Thyroid gland (tissue), 4 donors: ENCODE results near the gene TAF9. TPM values are rescaled to one million over a fixed set of nuclear protein-coding genes. Genes with fewer than 3 reads are reported as not detected.

Experiments
- DNase-seq, 2 donors: peaks; one replicate each; pipeline ENCODE4 v3.0.0-alpha.2; 2019
- H3K27ac ChIP-seq, 3 donors: fragments of 200-600 bp; sonication (generic); 1 replicate in 2 of 3; 2 replicates in 1 of 3; pipeline ENCODE4 v1.5.1; 2016 to 2019; ENCODE audit warnings: mild to moderate bottlenecking in 1 of 3, moderate library complexity in 1 of 3
- H3K27me3 ChIP-seq: fragments of 200-600 bp; sonication (generic); one replicate; pipeline ENCODE4 v1.5.1; 2019
- H3K36me3 ChIP-seq, 2 donors: fragments of 200-600 bp; sonication (generic); one replicate each; pipeline ENCODE4 v1.5.1; 2016 to 2019
- H3K4me1 ChIP-seq, 2 donors: fragments of 200-600 bp; sonication (generic); one replicate each; pipeline ENCODE4 v1.5.1; 2017 to 2019
- H3K4me3 ChIP-seq, 3 donors: fragments of 200-600 bp; sonication (generic); replicated peaks in 1 of 3; 1 replicate in 2 of 3; 2 replicates in 1 of 3; pipeline ENCODE4 v1.5.1; 2016; ENCODE audit warnings: mild to moderate bottlenecking in 1 of 3
- H3K9me3 ChIP-seq: fragments of 200-600 bp; sonication (generic); one replicate; pipeline ENCODE4 v1.5.1; 2017
- CTCF ChIP-seq, 6 experiments: fragments of 200-600 bp in 3 of 6; fragments of 450-650 bp in 3 of 6; sonication (generic) in 3 of 6; IDR thresholded peaks; one replicate each; pipeline ENCODE4 v1.5.1; 2016 to 2019; ENCODE audit warnings: antibody characterized with exemption in 6 of 6, mild to moderate bottlenecking in 2 of 6, inconsistent platforms in 1 of 6, moderate library complexity in 1 of 6
- POLR2A ChIP-seq, 2 donors: fragments of 450-650 bp; IDR thresholded peaks; one replicate each; pipeline ENCODE4 v1.6.1; 2017; ENCODE audit warnings: antibody characterized with exemption in 2 of 2, mild to moderate bottlenecking in 2 of 2, moderate library complexity in 1 of 2
- WGBS, 2 donors: methylation state at CpG; one replicate each; pipeline ENCODE4 v1.1.5; 2017; 5-methylcytosine and 5-hydroxymethylcytosine counted together
- intact Hi-C: fragments of 100-400 bp; cut with DNase I; formaldehyde crosslinking; loops from one replicate; pipeline ENCODE4 v1.15.1; 2023
- total RNA-seq, 4 donors: library from RNA; depleted of rRNA; stranded (reverse); fragments of >200 nt; gene quantifications; one replicate each; pipeline ENCODE4 v1.2.3, GENCODE V29; 2016

TAF9 gene
- total RNA-seq, 4 donors from 2014 or later: 29.2 to 41.4 (median 39.2) TPM

GRCh38 chr5:69415584-69415958 lies 46.3 kb upstream of the TAF9 start:
- intact Hi-C loops: loop anchor here (5.0 kb wide), 1 partner anchor 77 kb away; the partner anchor contains the start of gene OCLN
- TF ChIP-seq CTCF (IDR thresholded peaks at IDR 0.05) (no peak), POLR2A (IDR thresholded peaks at IDR 0.05) (no peak)
- no peaks in the 10 kb centered on the region for H3K9me3 ChIP-seq
- peak overlapping the region; percentile 88 to 99 (median 96) for H3K27ac ChIP-seq
- peaks cover 11 to 27% of the 10 kb centered on the region in 2 donors for H3K4me1 ChIP-seq
- no peaks in the 10 kb centered on the region for H3K27me3 ChIP-seq
- peak; percentile 56 for DNase-seq
- 33 to 37% methylated on average over 8 to 11 of the region's 18 CpGs for WGBS, 2 donors
- H3K36me3 ChIP-seq: peaks cover 0 to 14% of the 10 kb centered on the region in 2 donors
- H3K4me3 ChIP-seq: peak overlapping the region; percentile 35 to 67 (median 63)

GRCh38 chr5:69414885-69415583 lies 45.7 kb upstream of the TAF9 start, which contains the start of gene MARVELD2:
Gene MARVELD2 (plus strand): TSS chr5:69415116. CDS start chr5:69419386, 4,270 bp downstream.
- 2 to 12% methylated on average over 7 to 29 of the region's 78 CpGs for WGBS, 2 donors
- peak; percentile 99 for DNase-seq
- Histone ChIP-seq H3K9me3 (no peaks in the 10 kb centered on the region), H3K36me3 (peaks cover 0 to 13% of the 10 kb centered on the region in 2 donors), H3K4me1 (peaks cover 11 to 27% of the 10 kb centered on the region in 2 donors), H3K4me3 (peak within 1 kb of the TSS; percentile 35 to 67 (median 63)), H3K27me3 (no peaks in the 10 kb centered on the region), H3K27ac (peak within 1 kb of the TSS; percentile 88 to 99 (median 96))
- intact Hi-C loops: loop anchor here (5.0 kb wide), 1 partner anchor 77 kb away; the partner anchor contains the start of gene OCLN
- peak; percentile 81 to 96 for TF ChIP-seq POLR2A (IDR thresholded peaks at IDR 0.05)
- peak; percentile 46 to 85 (median 60) for TF ChIP-seq CTCF (IDR thresholded peaks at IDR 0.05)

- no peaks in the 10 kb centered on the region for H3K4me1 ChIP-seq
- DNase-seq: no peak
- H3K27me3 ChIP-seq: no peaks in the 10 kb centered on the region
- TF ChIP-seq POLR2A (IDR thresholded peaks at IDR 0.05) (no peak), CTCF (IDR thresholded peaks at IDR 0.05) (no peak)
- H3K27ac ChIP-seq: no peak overlapping the region
- peaks cover 8 to 11% of the 10 kb centered on the region in 2 donors for H3K36me3 ChIP-seq
- H3K9me3 ChIP-seq: no peaks in the 10 kb centered on the region
- intact Hi-C loops: no loop called here
- WGBS, 2 donors: 94% methylated on average over 15 of the region's 15 CpGs
- H3K4me3 ChIP-seq: no peak overlapping the region
Measured at GRCh38 chr5:69404659-69405330, 35.5 kb upstream of the TAF9 start.

- Histone ChIP-seq H3K4me3 (no peak overlapping the region), H3K4me1 (no peaks in the 10 kb centered on the region), H3K36me3 (peaks cover 9 to 24% of the 10 kb centered on the region in 2 donors), H3K27me3 (no peaks in the 10 kb centered on the region), H3K27ac (no peak overlapping the region), H3K9me3 (no peaks in the 10 kb centered on the region)
- intact Hi-C loops: no loop called here
- TF ChIP-seq CTCF (IDR thresholded peaks at IDR 0.05) (no peak), POLR2A (IDR thresholded peaks at IDR 0.05) (no peak)
- no peak for DNase-seq
Measured at GRCh38 chr5:69378376-69378775, 9.1 kb upstream of the TAF9 start.
